Skeletal muscle satellite cell (primary cell): ENCODE data around the gene PDZD2.

Source experiments
- H3K27me3 ChIP-seq: 2 replicates; pipeline ENCODE4 v1.7.0; 2013; ENCODE audit warnings: low read length; ENCODE audit not compliant: control insufficient read depth, insufficient read depth
- H3K36me3 ChIP-seq: 2 replicates; pipeline ENCODE4 v1.7.0; 2013; ENCODE audit warnings: mild to moderate bottlenecking, control low read depth, low read length; ENCODE audit not compliant: insufficient read depth
- H3K4me1 ChIP-seq: 2 replicates; pipeline ENCODE4 v1.7.0; 2013; ENCODE audit warnings: low read length; ENCODE audit not compliant: control insufficient read depth, insufficient read depth
- H3K4me2 ChIP-seq: 2 replicates; pipeline ENCODE4 v1.7.0; 2013; ENCODE audit warnings: mild to moderate bottlenecking, low read length
- H3K4me3 ChIP-seq: 2 replicates; pipeline ENCODE4 v1.7.0; 2013; ENCODE audit warnings: low read length
- H3K9ac ChIP-seq: 2 replicates; pipeline ENCODE4 v1.7.0; 2013; ENCODE audit warnings: mild to moderate bottlenecking, low read depth, low read length, moderate library complexity
- H3K9me3 ChIP-seq: replicated peaks from 2 replicates; pipeline ENCODE4 v1.7.0; 2013; ENCODE audit warnings: mild to moderate bottlenecking, control low read depth, low read length

Gene PDZD2

GRCh38 chr5:32132757-32133156 is 493.8 kb downstream of the PDZD2 start:
- Histone ChIP-seq H3K4me2 (no peak overlapping the region), H3K4me1 (peaks cover 2% of the 10 kb centered on the region), H3K4me3 (no peak overlapping the region), H3K9ac (no peak overlapping the region), H3K36me3 (peaks cover 52% of the 10 kb centered on the region), H3K9me3 (no peaks in the 10 kb centered on the region), H3K27me3 (no peaks in the 10 kb centered on the region)

- no peak overlapping the region for H3K4me2 ChIP-seq
- peaks cover 41% of the 10 kb centered on the region for H3K36me3 ChIP-seq
- H3K9ac ChIP-seq, result no peak overlapping the region
- peaks cover 11% of the 10 kb centered on the region for H3K4me1 ChIP-seq
- no peaks in the 10 kb centered on the region for H3K27me3 ChIP-seq
- H3K9me3 ChIP-seq, result no peaks in the 10 kb centered on the region
- H3K4me3 ChIP-seq, result no peak overlapping the region
Observed at GRCh38 chr5:32135086-32135485, 496.2 kb downstream of the PDZD2 start.

GRCh38 chr5:32136342-32136741 is 497.4 kb downstream of the PDZD2 start:
- Histone ChIP-seq H3K36me3 (peaks cover 37% of the 10 kb centered on the region), H3K4me2 (no peak overlapping the region), H3K9ac (no peak overlapping the region), H3K4me3 (no peak overlapping the region), H3K4me1 (peaks cover 9% of the 10 kb centered on the region), H3K9me3 (no peaks in the 10 kb centered on the region), H3K27me3 (no peaks in the 10 kb centered on the region)

GRCh38 chr5:32138839-32139493 is 500.0 kb downstream of the PDZD2 start:
- Histone ChIP-seq H3K9me3 (no peaks in the 10 kb centered on the region), H3K9ac (no peak overlapping the region), H3K4me1 (peaks cover 9% of the 10 kb centered on the region), H3K4me2 (peak overlapping the region; percentile 63), H3K4me3 (peak overlapping the region; percentile 25), H3K36me3 (peaks cover 19% of the 10 kb centered on the region), H3K27me3 (no peaks in the 10 kb centered on the region)

- Histone ChIP-seq H3K4me2 (no peak overlapping the region), H3K4me1 (peaks cover 16% of the 10 kb centered on the region), H3K4me3 (no peak overlapping the region), H3K9ac (no peak overlapping the region), H3K9me3 (no peaks in the 10 kb centered on the region), H3K27me3 (no peaks in the 10 kb centered on the region), H3K36me3 (no peaks in the 10 kb centered on the region)
Observed at GRCh38 chr5:32143617-32144377, 504.9 kb downstream of the PDZD2 start.

GRCh38 chr5:32144378-32145207 is 505.7 kb downstream of the PDZD2 start:
- Histone ChIP-seq H3K9me3 (no peaks in the 10 kb centered on the region), H3K4me2 (no peak overlapping the region), H3K9ac (no peak overlapping the region), H3K36me3 (no peaks in the 10 kb centered on the region), H3K4me1 (peaks cover 10% of the 10 kb centered on the region), H3K27me3 (no peaks in the 10 kb centered on the region), H3K4me3 (no peak overlapping the region)

GRCh38 chr5:32145378-32145777 is 506.4 kb downstream of the PDZD2 start:
- no peak overlapping the region for H3K4me3 ChIP-seq
- no peak overlapping the region for H3K9ac ChIP-seq
- no peaks in the 10 kb centered on the region for H3K9me3 ChIP-seq
- no peaks in the 10 kb centered on the region for H3K36me3 ChIP-seq
- no peak overlapping the region for H3K4me2 ChIP-seq
- H3K27me3 ChIP-seq, result no peaks in the 10 kb centered on the region
- H3K4me1 ChIP-seq, result peaks cover 10% of the 10 kb centered on the region

- Histone ChIP-seq H3K36me3 (no peaks in the 10 kb centered on the region), H3K4me1 (peaks cover 10% of the 10 kb centered on the region), H3K4me3 (no peak overlapping the region)
Observed at GRCh38 chr5:32147236-32147635, 508.3 kb downstream of the PDZD2 start.

GRCh38 chr5:32147959-32148358 is 509.0 kb downstream of the PDZD2 start:
- no peak overlapping the region for H3K4me3 ChIP-seq
- H3K4me2 ChIP-seq, result no peak overlapping the region
- no peaks in the 10 kb centered on the region for H3K27me3 ChIP-seq
- H3K9ac ChIP-seq, result no peak overlapping the region
- peaks cover 12% of the 10 kb centered on the region for H3K4me1 ChIP-seq
- H3K9me3 ChIP-seq, result no peaks in the 10 kb centered on the region
- no peaks in the 10 kb centered on the region for H3K36me3 ChIP-seq

More at GRCh38 chr5:32147236-32147635, 508.3 kb downstream of the PDZD2 start:
- no peak overlapping the region for H3K4me2 ChIP-seq
- no peak overlapping the region for H3K9ac ChIP-seq
- no peaks in the 10 kb centered on the region for H3K27me3 ChIP-seq
- no peaks in the 10 kb centered on the region for H3K9me3 ChIP-seq

- Histone ChIP-seq H3K9me3 (no peaks in the 10 kb centered on the region), H3K27me3 (no peaks in the 10 kb centered on the region), H3K4me3 (no peak overlapping the region), H3K36me3 (no peaks in the 10 kb centered on the region), H3K4me1 (peaks cover 12% of the 10 kb centered on the region), H3K9ac (no peak overlapping the region), H3K4me2 (no peak overlapping the region)
Observed at GRCh38 chr5:32150366-32150765, 511.4 kb downstream of the PDZD2 start.

GRCh38 chr5:32151198-32151597 is 512.3 kb downstream of the PDZD2 start:
- Histone ChIP-seq H3K4me1 (peaks cover 10% of the 10 kb centered on the region), H3K27me3 (no peaks in the 10 kb centered on the region), H3K4me2 (no peak overlapping the region), H3K36me3 (no peaks in the 10 kb centered on the region), H3K9ac (no peak overlapping the region), H3K9me3 (no peaks in the 10 kb centered on the region), H3K4me3 (no peak overlapping the region)
